K562 (cell line): ENCODE results near the gene VMP1. TPM values are rescaled to one million over a fixed set of nuclear protein-coding genes. Genes with fewer than 3 reads are reported as not detected.

ENCODE experiments used
- ATAC-seq: fragments of 200-7000 bp; cut with Tn5 transposase; 3 replicates; pipeline ENCODE4 v1.9.1; 2020; ENCODE audit warnings: moderate library complexity
- BruUV-seq: library from RNA; stranded (reverse); fragments of 400-500 nt; replicated peaks from 2 replicates; lab custom pipeline; 2021; lab: Mats Ljungman, UMichigan
- CTCF ChIA-PET: fragments of 300-600 bp; formaldehyde crosslinking; extraction: SDS; loops from one replicate; lab custom pipeline; 2021; ENCODE audit warnings: low intra/inter-chr PET ratio; lab: Yijun Ruan, JAX
- POLR2A ChIA-PET: fragments of 300-600, 350-650 bp; sonication (Branson Sonifier 250); formaldehyde crosslinking; extraction: SDS; loops from one replicate; lab custom pipeline; 2021; ENCODE audit warnings: antibody characterized with exemption, inconsistent platforms; lab: Yijun Ruan, JAX
- DNase-seq, 4 experiments: peaks; one replicate each; pipeline versions ENCODE4 v3.0.0 to v3.0.0-alpha.2; 2011 to 2018; ENCODE audit warnings: low spot score in 3 of 4, mixed read lengths in 3 of 4; ENCODE audit errors: extremely low read depth in 1 of 4
- FAIRE-seq: peaks from 2 replicates; lab custom pipeline; 2011; peaks lifted over from hg19 to GRCh38; lab: Jason Lieb, UNC
- H2AFZ ChIP-seq: 2 replicates; pipeline ENCODE4 v1.6.0; 2011; ENCODE audit warnings: low read depth, low read length, control low read depth, inconsistent platforms
- H3K27ac ChIP-seq: fragments of 200-600 bp; 3 replicates; pipeline ENCODE4 v1.8.0; 2011; ENCODE audit warnings: low read depth, mild to moderate bottlenecking, control low read depth, inconsistent platforms, low read length, moderate library complexity, mixed read lengths; ENCODE audit errors: extremely low read depth
- H3K27me3 ChIP-seq, 2 experiments: fragments of 300-600 bp in 1 of 2; 2 replicates in 1 of 2; 3 replicates in 1 of 2; pipeline versions ENCODE4 v1.6.0 to v1.8.0; 2011; ENCODE audit warnings: inconsistent platforms in 2 of 2, low read length in 2 of 2, mild to moderate bottlenecking in 1 of 2, mixed read lengths in 1 of 2, moderate library complexity in 1 of 2; ENCODE audit not compliant: control insufficient read depth in 2 of 2, insufficient read depth in 2 of 2
- H3K36me3 ChIP-seq: fragments of 300-600 bp; 3 replicates; pipeline ENCODE4 v1.8.0; 2011; ENCODE audit warnings: mild to moderate bottlenecking, low read length, inconsistent platforms; ENCODE audit not compliant: control insufficient read depth, insufficient read depth
- H3K4me1 ChIP-seq, 2 experiments: fragments of 200-600 bp in 1 of 2; replicated peaks in 1 of 2; 2 replicates in 1 of 2; 3 replicates in 1 of 2; pipeline versions ENCODE4 v1.5.1 to v1.8.0; 2011; ENCODE audit warnings: inconsistent platforms in 2 of 2, low read length in 2 of 2, mild to moderate bottlenecking in 1 of 2, mixed read lengths in 1 of 2, moderate library complexity in 1 of 2; ENCODE audit not compliant: control insufficient read depth in 2 of 2, insufficient read depth in 2 of 2
- H3K4me2 ChIP-seq: 2 replicates; pipeline ENCODE4 v1.6.1; 2011; ENCODE audit warnings: low read length, control low read depth, inconsistent platforms, mixed read lengths; ENCODE audit not compliant: insufficient read depth
- H3K4me3 ChIP-seq: fragments of 200-600 bp; sonication (generic), shearing (Covaris generic); 2 replicates; pipeline ENCODE4 v1.5.1; 2016; ENCODE audit warnings: control low read depth, inconsistent platforms
- H3K79me2 ChIP-seq: fragments of 200-600 bp; 3 replicates; pipeline ENCODE4 v1.8.0; 2011; ENCODE audit warnings: low read length, inconsistent platforms; ENCODE audit not compliant: control insufficient read depth, insufficient read depth
- H3K9ac ChIP-seq, 2 experiments: 2 replicates each; pipeline versions ENCODE4 v1.6.0 to v1.6.1; 2011; ENCODE audit warnings: low read depth in 2 of 2, low read length in 2 of 2, control low read depth in 1 of 2, inconsistent platforms in 1 of 2, mild to moderate bottlenecking in 1 of 2, mixed read lengths in 1 of 2; ENCODE audit not compliant: insufficient read depth in 1 of 2
- H3K9me1 ChIP-seq: one replicate; pipeline ENCODE4 v1.6.0; 2011; ENCODE audit warnings: inconsistent platforms, mild to moderate bottlenecking, low read length, moderate library complexity; ENCODE audit not compliant: control insufficient read depth, insufficient read depth
- H3K9me3 ChIP-seq: replicated peaks from 2 replicates; pipeline ENCODE4 v1.5.1; 2011; ENCODE audit warnings: low read depth, low read length, inconsistent platforms; ENCODE audit not compliant: control insufficient read depth, insufficient read depth
- H4K20me1 ChIP-seq: replicated peaks from 2 replicates; pipeline ENCODE4 v1.6.1; 2011; ENCODE audit warnings: low read length, inconsistent platforms, mixed read lengths; ENCODE audit not compliant: control insufficient read depth, insufficient read depth
- BACH1 ChIP-seq: fragments of 200-800 bp; sonication (Bioruptor generic); IDR thresholded peaks from 2 replicates; pipeline ENCODE4 v1.6.1; 2016; ENCODE audit warnings: missing genetic modification characterization, missing compliant biosample characterization
- EWSR1 ChIP-seq: fragments of 450-650 bp; IDR thresholded peaks from 2 replicates; pipeline ENCODE4 v1.6.1; 2018; ENCODE audit warnings: borderline replicate concordance, mild to moderate bottlenecking, low read depth, moderate library complexity; ENCODE audit not compliant: partially characterized antibody
- FOXA3 ChIP-seq, 2 experiments: fragments of 450-650 bp in 1 of 2; sonication (generic) in 1 of 2; formaldehyde crosslinking; IDR thresholded peaks in 1 of 2; conservative IDR thresholded peaks in 1 of 2; 2 replicates each; pipeline versions ENCODE4 v1.4.0 to v1.8.0; 2020 to 2022; ENCODE audit warnings: mild to moderate bottlenecking in 2 of 2, missing genetic modification reagents in 1 of 2
- L3MBTL2 ChIP-seq: fragments of 450-650 bp; IDR thresholded peaks from 2 replicates; pipeline ENCODE4 v1.6.1; 2016; ENCODE audit warnings: mild to moderate bottlenecking, moderate library complexity
- MEIS2 ChIP-seq: fragments of 450-650 bp; IDR thresholded peaks from 2 replicates; pipeline ENCODE4 v1.6.1; 2014; ENCODE audit warnings: mild to moderate bottlenecking; ENCODE audit not compliant: partially characterized antibody
- NFRKB ChIP-seq: fragments of 450-650 bp; IDR thresholded peaks from 2 replicates; pipeline ENCODE4 v1.6.1; 2016; ENCODE audit warnings: low read depth
- XRCC5 ChIP-seq: fragments of 200-400 bp; formaldehyde crosslinking; IDR thresholded peaks from 2 replicates; pipeline ENCODE4 v1.6.1; 2017; ENCODE audit warnings: low read depth, mild to moderate bottlenecking, low read length
- WGBS: fragments of 100-300 bp; shearing (Covaris generic); methylation state at CpG from one replicate; pipeline ENCODE4 v1.1.6; 2016; ENCODE audit warnings: low coverage, mixed read lengths; ENCODE audit not compliant: insufficient coverage; ENCODE audit errors: missing lambda C conversion rate; 5-methylcytosine and 5-hydroxymethylcytosine counted together
- in situ Hi-C: fragments of 300-500 bp; cut with MboI; formaldehyde crosslinking; loops from 4 replicates; pipeline ENCODE4 v1.15.0; 2018; ENCODE audit warnings: inconsistent platforms, mixed read lengths
- intact Hi-C: fragments of 100-400 bp; cut with micrococcal nuclease; formaldehyde crosslinking; loops from 2 replicates; pipeline ENCODE4 v1.14.2; 2022
- polyA plus RNA-seq, 8 experiments: library from polyadenylated mRNA; depleted of rRNA in 4 of 8; stranded (reverse) in 5 of 8; unstranded in 3 of 8; fragments of >200 nt; fragmentation: Nextera tagmentation in 2 of 8; fragmentation: Illumina TruSeq in 1 of 8; extraction: Ambion mirVana in 2 of 8; extraction: Trizol in 1 of 8; gene quantifications; 2 replicates each; pipeline versions ENCODE4 v1.2.1 to v1.2.3, GENCODE V29; 2011 to 2014; ENCODE audit warnings: inconsistent platforms in 1 of 8, missing spikeins in 1 of 8
- total RNA-seq, 7 experiments: library from RNA; depleted of rRNA in 6 of 7; stranded (reverse); fragments of >200 nt in 6 of 7; fragmentation: Illumina TruSeq in 2 of 7; extraction: Trizol in 2 of 7; gene quantifications; 2 replicates each; pipeline versions ENCODE4 v1.2.1 to v1.2.3, GENCODE V29; 2011 to 2021; ENCODE audit warnings: low replicate concordance in 1 of 7
- TF ChIP-seq, protein P1 (sequence below), 2 experiments: IDR thresholded peaks; 2 replicates each; pipeline ENCODE4 v1.6.1; 2011; ENCODE audit warnings: borderline replicate concordance in 1 of 2, control low read depth in 1 of 2, low read depth in 1 of 2, low read length in 1 of 2, mild to moderate bottlenecking in 1 of 2, mixed read lengths in 1 of 2, moderate library complexity in 1 of 2; ENCODE audit not compliant: insufficient read depth in 1 of 2, insufficient read length in 1 of 2, poor library complexity in 1 of 2, severe bottlenecking in 1 of 2; ENCODE audit errors: extremely low read depth in 1 of 2
- TF ChIP-seq, protein P2 (sequence below): fragments of 200-800 bp; sonication (Bioruptor generic); IDR thresholded peaks from 2 replicates; pipeline ENCODE4 v1.6.1; 2017; ENCODE audit warnings: missing genetic modification characterization, missing compliant biosample characterization
- TF ChIP-seq, protein P3 (sequence below), 2 experiments: fragments of 450-650 bp; conservative IDR thresholded peaks; 2 replicates each; pipeline ENCODE4 v1.6.1; 2017; ENCODE audit warnings: mild to moderate bottlenecking in 2 of 2, moderate library complexity in 2 of 2
- TF ChIP-seq, protein P4 (sequence below), 3 experiments: IDR thresholded peaks in 2 of 3; conservative IDR thresholded peaks in 1 of 3; 2 replicates each; pipeline ENCODE4 v1.5.1; 2011 to 2012; ENCODE audit warnings: low read length in 3 of 3, mild to moderate bottlenecking in 3 of 3, control low read depth in 2 of 3, improper control_type of control experiment in 1 of 3, inconsistent platforms in 1 of 3, low read depth in 1 of 3, mixed read lengths in 1 of 3, moderate library complexity in 1 of 3; ENCODE audit not compliant: insufficient read depth in 2 of 3

The VMP1 gene
- total and polyA plus RNA-seq, 9 of the 15 experiments (the other 6 are each of a cell fraction or from before 2014, with no cell fraction given), result 123 to 304 (median 151) TPM

DNA sequence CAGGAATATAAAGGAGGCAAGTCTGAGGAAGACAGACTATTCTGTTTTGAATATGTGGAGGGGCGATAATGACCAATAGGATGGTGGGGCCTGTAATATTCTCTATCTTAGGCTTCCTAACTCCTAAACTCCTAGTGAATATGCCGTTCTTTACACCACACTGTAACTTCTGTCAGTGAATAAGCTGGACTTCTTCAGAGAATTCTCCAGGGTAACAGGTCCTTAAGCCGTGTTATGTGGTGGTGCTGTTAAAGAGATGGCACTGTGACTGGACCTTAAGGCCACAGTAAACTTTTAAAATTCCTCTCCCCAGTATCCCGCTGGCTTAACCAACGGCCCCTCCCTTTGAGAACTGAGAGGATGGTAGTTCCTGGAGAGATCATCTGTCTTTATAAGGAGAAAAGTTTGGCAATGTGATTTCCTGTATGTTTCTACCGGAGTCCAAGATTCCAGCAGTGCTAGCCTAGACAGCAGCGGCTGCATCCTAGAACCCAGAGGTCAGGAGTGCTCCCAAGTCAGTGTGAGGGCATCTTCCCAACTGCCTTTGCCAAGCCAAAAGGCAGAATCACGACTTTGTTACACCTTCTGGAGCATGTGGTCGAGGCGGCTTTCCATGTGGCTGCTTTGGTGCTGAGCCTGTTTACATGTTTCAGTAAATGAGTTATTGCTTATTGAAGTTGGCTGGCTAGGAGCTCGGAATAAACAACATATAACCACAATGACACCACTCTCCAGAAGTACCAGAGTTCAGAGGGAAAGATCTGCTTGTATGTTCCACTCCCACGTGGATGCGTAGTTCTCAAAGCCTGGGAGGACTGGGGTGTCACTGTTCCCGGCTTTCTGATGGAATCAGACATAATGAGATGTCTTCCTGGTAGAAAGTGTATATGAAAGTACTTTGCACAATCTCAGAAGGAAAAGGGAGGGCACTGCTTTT is 144.3 kb downstream of the VMP1 start:
- DNase-seq (peak in 1 of 4 experiments; percentile 8), ATAC-seq (no peak), FAIRE-seq (no peak)
- Histone ChIP-seq H3K27me3 (no peaks in the 10 kb centered on the region), H3K4me2 (no peak overlapping the region), H3K4me1 (peaks cover 8 to 16% of the 10 kb centered on the region in 2 experiments), H2AFZ (peak overlapping the region; percentile 80), H3K4me3 (no peak overlapping the region), H3K9ac (peak overlapping the region in 1 of 2 experiments; percentile 78; a peak in 1 of 4 replicates), H3K79me2 (no peaks in the 10 kb centered on the region), H3K27ac (peak overlapping the region; percentile 6; the same call in 1 of the 3 replicates), H3K9me3 (no peaks in the 10 kb centered on the region), H3K36me3 (no peaks in the 10 kb centered on the region), H3K9me1 (no peaks in the 10 kb centered on the region), H4K20me1 (no peaks in the 10 kb centered on the region)
- 66% methylated on average over 14 of the region's 14 CpGs for WGBS
- intact Hi-C loops (no loop called here), in situ Hi-C loops (no loop called here)
- no TSS peak for BruUV-seq
- CTCF ChIA-PET, result no interaction called here
- POLR2A ChIA-PET, result interaction anchor here (0.5 to 1.0 kb wide), 2 partner anchors 13 to 53 kb away, joined by 3 read pairs; no protein-coding TSS in a partner anchor
- TF ChIP-seq, protein P1, sequence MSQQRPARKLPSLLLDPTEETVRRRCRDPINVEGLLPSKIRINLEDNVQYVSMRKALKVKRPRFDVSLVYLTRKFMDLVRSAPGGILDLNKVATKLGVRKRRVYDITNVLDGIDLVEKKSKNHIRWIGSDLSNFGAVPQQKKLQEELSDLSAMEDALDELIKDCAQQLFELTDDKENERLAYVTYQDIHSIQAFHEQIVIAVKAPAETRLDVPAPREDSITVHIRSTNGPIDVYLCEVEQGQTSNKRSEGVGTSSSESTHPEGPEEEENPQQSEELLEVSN (IDR thresholded peaks at IDR 0.05; ENCODE audit: borderline replicate concordance in 1 of 2, extremely low read depth in 1 of 2, insufficient read depth in 1 of 2, insufficient read length in 1 of 2, low read depth in 1 of 2, low read length in 1 of 2, poor library complexity in 1 of 2, severe bottlenecking in 1 of 2), result peak in 1 of 2 experiments; percentile 35
- TF ChIP-seq, protein P2, sequence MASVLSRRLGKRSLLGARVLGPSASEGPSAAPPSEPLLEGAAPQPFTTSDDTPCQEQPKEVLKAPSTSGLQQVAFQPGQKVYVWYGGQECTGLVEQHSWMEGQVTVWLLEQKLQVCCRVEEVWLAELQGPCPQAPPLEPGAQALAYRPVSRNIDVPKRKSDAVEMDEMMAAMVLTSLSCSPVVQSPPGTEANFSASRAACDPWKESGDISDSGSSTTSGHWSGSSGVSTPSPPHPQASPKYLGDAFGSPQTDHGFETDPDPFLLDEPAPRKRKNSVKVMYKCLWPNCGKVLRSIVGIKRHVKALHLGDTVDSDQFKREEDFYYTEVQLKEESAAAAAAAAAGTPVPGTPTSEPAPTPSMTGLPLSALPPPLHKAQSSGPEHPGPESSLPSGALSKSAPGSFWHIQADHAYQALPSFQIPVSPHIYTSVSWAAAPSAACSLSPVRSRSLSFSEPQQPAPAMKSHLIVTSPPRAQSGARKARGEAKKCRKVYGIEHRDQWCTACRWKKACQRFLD (CRISPR knock-in tag), result peak; percentile 34; the same call in 1 of the 2 replicates
- TF ChIP-seq EWSR1 (peak; percentile 50), L3MBTL2 (peak; percentile 51; the same call in 1 of the 2 replicates), NFRKB (no peak), MEIS2 (peak; percentile 35), XRCC5 (no peak), BACH1 (tag) (peak; percentile 33; the same call in 1 of the 2 replicates), FOXA3 (CRISPR knock-in tag; conservative IDR thresholded peaks at IDR 0.05 in 1 of 2, IDR thresholded peaks at IDR 0.05 in 1 of 2) (0 out of 4 replicates have a peak, but pooled peaks of 1 of the 2 experiments have one; percentile 31)
- TF ChIP-seq, protein P3, sequence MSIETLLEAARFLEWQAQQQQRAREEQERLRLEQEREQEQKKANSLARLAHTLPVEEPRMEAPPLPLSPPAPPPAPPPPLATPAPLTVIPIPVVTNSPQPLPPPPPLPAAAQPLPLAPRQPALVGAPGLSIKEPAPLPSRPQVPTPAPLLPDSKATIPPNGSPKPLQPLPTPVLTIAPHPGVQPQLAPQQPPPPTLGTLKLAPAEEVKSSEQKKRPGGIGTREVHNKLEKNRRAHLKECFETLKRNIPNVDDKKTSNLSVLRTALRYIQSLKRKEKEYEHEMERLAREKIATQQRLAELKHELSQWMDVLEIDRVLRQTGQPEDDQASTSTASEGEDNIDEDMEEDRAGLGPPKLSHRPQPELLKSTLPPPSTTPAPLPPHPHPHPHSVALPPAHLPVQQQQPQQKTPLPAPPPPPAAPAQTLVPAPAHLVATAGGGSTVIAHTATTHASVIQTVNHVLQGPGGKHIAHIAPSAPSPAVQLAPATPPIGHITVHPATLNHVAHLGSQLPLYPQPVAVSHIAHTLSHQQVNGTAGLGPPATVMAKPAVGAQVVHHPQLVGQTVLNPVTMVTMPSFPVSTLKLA (conservative IDR thresholded peaks at IDR 0.05), result 0 out of 4 replicates have a peak, but pooled peaks of 1 of the 2 experiments have one; percentile 15
- TF ChIP-seq, protein P4, sequence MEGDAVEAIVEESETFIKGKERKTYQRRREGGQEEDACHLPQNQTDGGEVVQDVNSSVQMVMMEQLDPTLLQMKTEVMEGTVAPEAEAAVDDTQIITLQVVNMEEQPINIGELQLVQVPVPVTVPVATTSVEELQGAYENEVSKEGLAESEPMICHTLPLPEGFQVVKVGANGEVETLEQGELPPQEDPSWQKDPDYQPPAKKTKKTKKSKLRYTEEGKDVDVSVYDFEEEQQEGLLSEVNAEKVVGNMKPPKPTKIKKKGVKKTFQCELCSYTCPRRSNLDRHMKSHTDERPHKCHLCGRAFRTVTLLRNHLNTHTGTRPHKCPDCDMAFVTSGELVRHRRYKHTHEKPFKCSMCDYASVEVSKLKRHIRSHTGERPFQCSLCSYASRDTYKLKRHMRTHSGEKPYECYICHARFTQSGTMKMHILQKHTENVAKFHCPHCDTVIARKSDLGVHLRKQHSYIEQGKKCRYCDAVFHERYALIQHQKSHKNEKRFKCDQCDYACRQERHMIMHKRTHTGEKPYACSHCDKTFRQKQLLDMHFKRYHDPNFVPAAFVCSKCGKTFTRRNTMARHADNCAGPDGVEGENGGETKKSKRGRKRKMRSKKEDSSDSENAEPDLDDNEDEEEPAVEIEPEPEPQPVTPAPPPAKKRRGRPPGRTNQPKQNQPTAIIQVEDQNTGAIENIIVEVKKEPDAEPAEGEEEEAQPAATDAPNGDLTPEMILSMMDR (IDR thresholded peaks at IDR 0.05 in 2 of 3, conservative IDR thresholded peaks at IDR 0.05 in 1 of 3; ENCODE audit: insufficient read depth in 2 of 3, low read depth in 1 of 3, low read length in 3 of 3), result no peak
